Activated CD8-positive, alpha-beta T cell treated with anti-CD3 and anti-CD28 coated beads for 36 hours (primary cell): ENCODE data around the gene ALAS2. TPM values are rescaled to one million over a fixed set of nuclear protein-coding genes. Genes with fewer than 3 reads are reported as not detected.
"Not testable (repeated sequence)": the region's sequence is repeated elsewhere in the genome, so short reads cannot be mapped to it uniquely, and the experiment has no call there.

Experiments used
- ATAC-seq: fragments of 200-7000 bp; cut with Tn5 transposase; one replicate; pipeline ENCODE4 v1.10.0; 2021; ENCODE audit warnings: mild to moderate bottlenecking, moderate library complexity
- CTCF ChIA-PET: fragments of 350-600 bp; sonication (Branson Sonifier 250); formaldehyde crosslinking; loops from one replicate; lab custom pipeline; 2021; ENCODE audit warnings: antibody characterized with exemption; lab: Charles Lee
- POLR2A ChIA-PET: fragments of 350-600 bp; sonication (Branson Sonifier 250); formaldehyde crosslinking; loops from one replicate; lab custom pipeline; 2021; ENCODE audit warnings: antibody characterized with exemption; lab: Charles Lee
- DNase-seq: peaks from one replicate; pipeline ENCODE4 v3.0.0-alpha.2; 2020
- H3K27ac Mint-ChIP-seq: one replicate; pipeline ENCODE4 v1.8.0; 2021; ENCODE audit warnings: mild to moderate bottlenecking, mixed read lengths
- H3K27me3 Mint-ChIP-seq: one replicate; pipeline ENCODE4 v1.8.0; 2021; ENCODE audit warnings: mixed read lengths
- H3K36me3 Mint-ChIP-seq: one replicate; pipeline ENCODE4 v1.8.0; 2021; ENCODE audit warnings: low read depth, mixed read lengths
- H3K4me1 Mint-ChIP-seq: one replicate; pipeline ENCODE4 v1.8.0; 2021; ENCODE audit warnings: low read depth, mixed read lengths
- H3K4me3 Mint-ChIP-seq: one replicate; pipeline ENCODE4 v1.8.0; 2021; ENCODE audit warnings: mild to moderate bottlenecking, moderate library complexity, mixed read lengths
- H3K9me3 Mint-ChIP-seq: one replicate; pipeline ENCODE4 v1.8.0; 2021; ENCODE audit warnings: mixed read lengths
- intact Hi-C: fragments of 100-400 bp; cut with micrococcal nuclease; formaldehyde crosslinking; loops from one replicate; pipeline ENCODE4 v1.10.0; 2022
- total RNA-seq, 2 experiments: library from RNA; stranded (reverse); gene quantifications; one replicate each; pipeline ENCODE4 v1.2.3, GENCODE V29; 2021
- TF ChIP-seq, protein P1 (sequence below): fragments of 200-600 bp; IDR thresholded peaks from one replicate; pipeline ENCODE4 v1.8.0; 2022; ENCODE audit warnings: antibody characterized with exemption, mild to moderate bottlenecking

Gene ALAS2
- total RNA-seq, 2 experiments from 2014 or later, result not detected

DNA sequence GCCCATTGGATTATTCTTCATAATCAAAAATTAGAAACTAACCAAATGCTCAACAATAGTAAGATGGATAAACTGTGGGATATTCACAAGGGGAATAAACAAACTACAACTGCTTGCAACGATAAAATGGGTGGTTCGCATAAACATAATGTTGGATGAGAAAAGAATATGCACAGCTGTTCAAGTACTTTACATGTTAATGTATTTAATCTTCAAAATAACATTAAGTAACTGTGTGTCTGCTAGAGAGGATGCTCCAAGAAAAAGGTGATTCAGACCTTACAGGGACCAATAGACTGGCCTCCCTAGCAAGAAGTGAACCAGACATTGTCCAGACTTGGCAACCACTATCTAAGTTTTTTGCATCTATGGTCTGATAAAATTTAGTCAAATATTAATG lies 39.1 kb downstream of the ALAS2 start:
- H3K9me3 Mint-ChIP-seq, result no peaks in the 10 kb centered on the region
- TF ChIP-seq, protein P1, sequence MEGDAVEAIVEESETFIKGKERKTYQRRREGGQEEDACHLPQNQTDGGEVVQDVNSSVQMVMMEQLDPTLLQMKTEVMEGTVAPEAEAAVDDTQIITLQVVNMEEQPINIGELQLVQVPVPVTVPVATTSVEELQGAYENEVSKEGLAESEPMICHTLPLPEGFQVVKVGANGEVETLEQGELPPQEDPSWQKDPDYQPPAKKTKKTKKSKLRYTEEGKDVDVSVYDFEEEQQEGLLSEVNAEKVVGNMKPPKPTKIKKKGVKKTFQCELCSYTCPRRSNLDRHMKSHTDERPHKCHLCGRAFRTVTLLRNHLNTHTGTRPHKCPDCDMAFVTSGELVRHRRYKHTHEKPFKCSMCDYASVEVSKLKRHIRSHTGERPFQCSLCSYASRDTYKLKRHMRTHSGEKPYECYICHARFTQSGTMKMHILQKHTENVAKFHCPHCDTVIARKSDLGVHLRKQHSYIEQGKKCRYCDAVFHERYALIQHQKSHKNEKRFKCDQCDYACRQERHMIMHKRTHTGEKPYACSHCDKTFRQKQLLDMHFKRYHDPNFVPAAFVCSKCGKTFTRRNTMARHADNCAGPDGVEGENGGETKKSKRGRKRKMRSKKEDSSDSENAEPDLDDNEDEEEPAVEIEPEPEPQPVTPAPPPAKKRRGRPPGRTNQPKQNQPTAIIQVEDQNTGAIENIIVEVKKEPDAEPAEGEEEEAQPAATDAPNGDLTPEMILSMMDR, result no peak
- intact Hi-C loops, result no loop called here
- ATAC-seq (no peak), DNase-seq (no peak)
- H3K27ac Mint-ChIP-seq, result no peak overlapping the region
- CTCF ChIA-PET, result no interaction called here
- H3K4me1 Mint-ChIP-seq, result no peaks in the 10 kb centered on the region
- POLR2A ChIA-PET, result no interaction called here
- H3K27me3 Mint-ChIP-seq, result no peaks in the 10 kb centered on the region
- no peaks in the 10 kb centered on the region for H3K36me3 Mint-ChIP-seq
- H3K4me3 Mint-ChIP-seq, result no peak overlapping the region

DNA sequence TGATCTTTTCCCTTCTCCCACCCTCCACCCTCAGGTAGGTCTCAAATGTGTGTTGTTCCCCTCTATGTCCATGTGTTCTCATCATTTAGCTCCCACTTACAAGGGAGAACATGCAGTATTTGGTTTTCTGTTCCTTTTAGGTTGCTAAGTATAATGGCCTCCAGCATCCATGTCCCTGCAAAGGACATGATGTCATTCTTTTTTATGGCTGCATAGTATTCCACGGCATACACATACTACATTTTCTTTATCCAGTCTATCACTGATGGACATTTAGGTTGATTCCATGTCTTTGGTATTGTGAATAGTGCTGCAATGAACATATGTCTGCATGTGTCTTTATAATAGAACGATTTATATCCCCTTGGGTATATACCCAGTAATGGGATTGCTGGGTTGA lies 47.5 kb downstream of the ALAS2 start:
- H3K9me3 Mint-ChIP-seq, H3K4me1 Mint-ChIP-seq, H3K36me3 Mint-ChIP-seq, H3K27me3 Mint-ChIP-seq, CTCF ChIA-PET, H3K27ac Mint-ChIP-seq, POLR2A ChIA-PET, DNase-seq, H3K4me3 Mint-ChIP-seq, ATAC-seq, intact Hi-C loops: not testable (repeated sequence)

DNA sequence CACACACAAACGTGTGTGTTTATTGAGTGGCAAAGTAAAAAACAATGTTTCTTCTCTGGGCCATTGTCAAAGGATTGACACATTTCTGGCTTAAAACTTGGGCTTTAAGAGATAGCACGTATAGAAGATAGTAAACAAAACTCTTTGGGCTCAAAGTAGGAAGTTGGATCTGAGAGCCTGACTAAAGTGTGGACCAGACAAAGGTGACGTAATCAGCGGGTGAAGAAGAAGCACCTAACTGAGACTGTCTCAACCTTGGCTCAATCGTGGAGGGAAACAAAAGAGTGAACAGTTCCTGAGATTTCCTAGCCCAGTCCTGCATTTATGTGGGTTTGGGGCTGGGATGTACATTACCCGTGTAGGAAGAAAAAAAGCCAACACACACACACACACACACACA lies 50.4 kb downstream of the ALAS2 start:
- DNase-seq (no peak), ATAC-seq (no peak)
- TF ChIP-seq, protein P1, result no peak
- Mint-ChIP-seq H3K4me1 (no peaks in the 10 kb centered on the region), H3K27ac (no peak overlapping the region), H3K4me3 (no peak overlapping the region), H3K9me3 (no peaks in the 10 kb centered on the region), H3K36me3 (no peaks in the 10 kb centered on the region), H3K27me3 (no peaks in the 10 kb centered on the region)
- CTCF ChIA-PET, result no interaction called here
- POLR2A ChIA-PET, result no interaction called here
- intact Hi-C loops, result no loop called here

DNA sequence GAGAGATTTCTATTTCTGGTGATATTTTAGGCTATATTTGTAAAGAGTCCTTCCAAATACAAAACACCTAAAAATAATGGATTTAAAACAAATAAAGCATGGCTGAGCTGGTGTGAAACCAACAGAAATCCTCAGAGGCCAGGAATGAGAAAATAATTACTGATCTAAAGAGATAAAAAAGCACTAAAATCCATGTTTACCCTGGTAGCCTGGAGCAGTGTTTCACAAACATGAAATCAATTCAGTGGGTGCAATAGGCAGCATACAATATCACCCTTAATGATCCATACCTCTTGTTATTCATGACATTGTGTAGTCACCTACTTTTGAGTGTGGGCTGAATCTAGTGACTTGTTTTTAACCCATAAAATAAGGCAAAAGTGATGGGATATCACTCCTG lies 51.3 kb downstream of the ALAS2 start:
- ATAC-seq (no peak), DNase-seq (no peak)
- H3K9me3 Mint-ChIP-seq, result no peaks in the 10 kb centered on the region
- TF ChIP-seq, protein P1, result no peak
- H3K36me3 Mint-ChIP-seq, result no peaks in the 10 kb centered on the region
- no peaks in the 10 kb centered on the region for H3K4me1 Mint-ChIP-seq
- H3K4me3 Mint-ChIP-seq, result no peak overlapping the region
- intact Hi-C loops, result no loop called here
- H3K27me3 Mint-ChIP-seq, result no peaks in the 10 kb centered on the region
- H3K27ac Mint-ChIP-seq, result no peak overlapping the region
- POLR2A ChIA-PET, result no interaction called here
- CTCF ChIA-PET, result no interaction called here

DNA sequence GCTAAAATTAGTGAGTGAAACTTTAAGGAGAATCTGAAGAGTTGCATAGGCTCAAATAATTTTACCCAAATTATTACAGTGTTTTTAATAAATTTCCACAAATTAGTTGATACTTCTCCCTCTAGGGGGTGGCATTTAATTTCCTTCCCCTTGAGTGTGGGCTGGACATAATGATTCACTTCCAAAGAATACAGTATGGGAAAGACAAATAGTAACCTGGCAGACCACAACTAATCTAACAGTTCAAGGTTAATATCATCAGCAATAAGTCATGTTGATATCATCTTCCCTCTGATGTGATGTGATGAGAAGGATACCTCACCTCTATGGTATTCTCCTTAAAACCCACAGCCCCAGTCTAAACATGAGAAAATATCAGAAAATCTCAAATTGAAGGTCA lies 52.3 kb downstream of the ALAS2 start:
- no peak for DNase-seq
- POLR2A ChIA-PET, result no interaction called here
- intact Hi-C loops, result no loop called here
- TF ChIP-seq, protein P1, result no peak
- H3K27ac Mint-ChIP-seq, result no peak overlapping the region
- H3K4me1 Mint-ChIP-seq, result no peaks in the 10 kb centered on the region
- H3K9me3 Mint-ChIP-seq, result no peaks in the 10 kb centered on the region
- CTCF ChIA-PET, result no interaction called here
- H3K27me3 Mint-ChIP-seq, result no peaks in the 10 kb centered on the region
- no peak for ATAC-seq
- H3K4me3 Mint-ChIP-seq, result no peak overlapping the region
- no peaks in the 10 kb centered on the region for H3K36me3 Mint-ChIP-seq

DNA sequence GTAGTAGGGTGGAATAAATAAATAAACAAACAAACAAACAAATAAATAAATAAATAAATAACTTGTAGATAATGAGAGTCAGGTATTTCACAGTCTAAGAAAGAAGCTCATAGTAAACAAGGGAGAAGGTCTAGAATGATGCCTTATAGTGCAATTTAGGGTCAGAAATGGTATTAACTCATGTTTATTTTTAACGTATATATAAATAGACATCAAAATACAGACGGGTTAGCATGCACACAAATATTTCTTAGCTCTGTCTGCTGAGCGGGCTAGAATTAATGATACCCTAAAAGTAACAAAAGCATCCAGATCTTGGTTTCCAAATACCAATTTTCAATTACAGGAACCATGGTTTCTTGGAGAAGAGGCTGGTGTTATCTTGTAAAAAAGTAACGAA lies 53.4 kb downstream of the ALAS2 start:
- no peak for ATAC-seq
- H3K9me3 Mint-ChIP-seq, result no peaks in the 10 kb centered on the region
- POLR2A ChIA-PET, result no interaction called here
- CTCF ChIA-PET, result no interaction called here
- no peak overlapping the region for H3K4me3 Mint-ChIP-seq
- intact Hi-C loops, result no loop called here
- TF ChIP-seq, protein P1, result no peak
- no peaks in the 10 kb centered on the region for H3K36me3 Mint-ChIP-seq
- no peak for DNase-seq
- H3K27ac Mint-ChIP-seq, result no peak overlapping the region
- no peaks in the 10 kb centered on the region for H3K4me1 Mint-ChIP-seq
- no peaks in the 10 kb centered on the region for H3K27me3 Mint-ChIP-seq
